Retinal pigment epithelial cell (primary cell): ENCODE results near the gene PRDX5.

Experiments
- DNase-seq: peaks from one replicate; pipeline ENCODE4 v3.0.0-alpha.2; 2010; ENCODE audit warnings: low read depth
- H3K4me3 ChIP-seq: 2 replicates; pipeline ENCODE4 v1.5.1; 2011; ENCODE audit warnings: mild to moderate bottlenecking, low read length, control low read depth, moderate library complexity
- CTCF ChIP-seq: conservative IDR thresholded peaks from 2 replicates; pipeline ENCODE4 v1.5.1; 2011; ENCODE audit warnings: low read depth, low read length, control low read depth, inconsistent platforms

Gene PRDX5

GRCh38 chr11:64285885-64286800 lies 31.8 kb upstream of the PRDX5 start:
- H3K4me3 ChIP-seq, result peak overlapping the region; percentile 74
- DNase-seq, result no peak
- TF ChIP-seq CTCF, result peak; percentile 32

- H3K4me3 ChIP-seq, result no peak overlapping the region
- TF ChIP-seq CTCF, result no peak
- no peak for DNase-seq
These were observed 31.1 kb upstream of the PRDX5 start for GRCh38 chr11:64286801-64287159.

- H3K4me3 ChIP-seq, result no peak overlapping the region
- DNase-seq, result no peak
- TF ChIP-seq CTCF, result no peak
These were observed 30.1 kb upstream of the PRDX5 start for GRCh38 chr11:64287676-64288352.

GRCh38 chr11:64288353-64288750 lies 29.6 kb upstream of the PRDX5 start:
- H3K4me3 ChIP-seq, result no peak overlapping the region
- no peak for TF ChIP-seq CTCF
- DNase-seq, result no peak

- H3K4me3 ChIP-seq, result no peak overlapping the region
- TF ChIP-seq CTCF, result no peak
- no peak for DNase-seq
These were observed 28.8 kb upstream of the PRDX5 start for GRCh38 chr11:64289002-64289564.

GRCh38 chr11:64290352-64291261 lies 27.3 kb upstream of the PRDX5 start:
- no peak overlapping the region for H3K4me3 ChIP-seq
- no peak for TF ChIP-seq CTCF
- no peak for DNase-seq
